HCT116 (cell line): ENCODE measurements around the gene TMEM51. TPM values are rescaled to one million over a fixed set of nuclear protein-coding genes. Genes with fewer than 3 reads are reported as not detected.

Source experiments
- ATAC-seq: fragments of 200-7000 bp; cut with Tn5 transposase; 2 replicates; pipeline ENCODE4 v1.9.1; 2020; ENCODE audit warnings: mild to moderate bottlenecking, moderate library complexity
- BruUV-seq: library from RNA; stranded (reverse); fragments of 400-500 nt; replicated peaks from 2 replicates; lab custom pipeline; 2021; lab: Mats Ljungman, UMichigan
- CTCF ChIA-PET: fragments of 300-600 bp; sonication (Branson Sonifier 250); formaldehyde crosslinking; loops from one replicate; lab custom pipeline; 2021; ENCODE audit warnings: antibody characterized with exemption; lab: Charles Lee
- POLR2A ChIA-PET: fragments of 300-600, 350-600 bp; sonication (Branson Sonifier 250); formaldehyde crosslinking; loops from one replicate; lab custom pipeline; 2021; ENCODE audit warnings: antibody characterized with exemption; lab: Charles Lee
- RAD21 ChIA-PET, 2 experiments: fragments of 300-600 bp; sonication (Branson Sonifier 250); formaldehyde crosslinking; loops; one replicate each; lab custom pipeline; 2023; ENCODE audit warnings: low total read pairs in 2 of 2; ENCODE audit not compliant: uncharacterized antibody in 2 of 2, unreplicated experiment in 2 of 2, low non-redundant PET in 1 of 2; lab: Charles Lee
- DNase-seq: peaks from one replicate; pipeline ENCODE4 v3.0.0-alpha.2; 2010; ENCODE audit warnings: low read depth, low spot score
- H2AFZ ChIP-seq: fragments of 200-600 bp; shearing (Covaris generic), sonication (generic); 2 replicates; pipeline ENCODE4 v1.6.1; 2017; ENCODE audit warnings: low read depth, mixed run types, mixed read lengths, antibody characterized with exemption, low read length; ENCODE audit not compliant: poor library complexity, severe bottlenecking
- H3K27ac ChIP-seq: 2 replicates; pipeline ENCODE4 v1.5.1; 2012; ENCODE audit warnings: low read depth, low read length
- H3K27me3 ChIP-seq: fragments of 200-600 bp; sonication (generic); 2 replicates; pipeline ENCODE4 v1.6.1; 2016; ENCODE audit warnings: mixed run types, low read length, mixed read lengths; ENCODE audit not compliant: insufficient read depth
- H3K36me3 ChIP-seq, 2 experiments: fragments of 200-500 bp in 1 of 2; fragments of 200-600 bp in 1 of 2; sonication (Bioruptor generic) in 1 of 2; sonication (generic) in 1 of 2; 2 replicates each; pipeline versions ENCODE4 v1.5.1 to v1.6.1; 2014 to 2016; ENCODE audit warnings: low read length in 2 of 2, inconsistent platforms in 1 of 2, mixed read lengths in 1 of 2, mixed run types in 1 of 2; ENCODE audit not compliant: insufficient read depth in 2 of 2, control insufficient read depth in 1 of 2
- H3K4me1 ChIP-seq, 2 experiments: fragments of 200-600 bp in 1 of 2; sonication (generic) in 1 of 2; 2 replicates each; pipeline versions ENCODE4 v1.5.1 to v1.6.1; 2012 to 2017; ENCODE audit warnings: low read length in 2 of 2, inconsistent platforms in 1 of 2, mild to moderate bottlenecking in 1 of 2, mixed read lengths in 1 of 2, mixed run types in 1 of 2, moderate library complexity in 1 of 2; ENCODE audit not compliant: insufficient read depth in 2 of 2, control insufficient read depth in 1 of 2
- H3K4me2 ChIP-seq: fragments of 200-600 bp; sonication (generic); 2 replicates; pipeline ENCODE4 v1.6.1; 2017; ENCODE audit warnings: mixed run types, low read length, mixed read lengths
- H3K4me3 ChIP-seq, 2 experiments: fragments of 200-600 bp in 1 of 2; sonication (generic) in 1 of 2; replicated peaks in 1 of 2; 2 replicates each; pipeline ENCODE4 v1.5.1; 2011 to 2016; ENCODE audit warnings: low read length in 2 of 2, control low read depth in 1 of 2, low read depth in 1 of 2, mild to moderate bottlenecking in 1 of 2, mixed read lengths in 1 of 2, mixed run types in 1 of 2
- H3K79me2 ChIP-seq: fragments of 200-600 bp; sonication (generic); 2 replicates; pipeline ENCODE4 v1.6.1; 2017; ENCODE audit warnings: mild to moderate bottlenecking, mixed run types, low read length, moderate library complexity, mixed read lengths; ENCODE audit not compliant: insufficient read depth
- H3K9ac ChIP-seq: fragments of 200-600 bp; sonication (generic); 2 replicates; pipeline ENCODE4 v1.6.1; 2016; ENCODE audit warnings: low read length, mixed read lengths
- H3K9me2 ChIP-seq: fragments of 200-600 bp; sonication (generic), shearing (Covaris generic); 2 replicates; pipeline ENCODE4 v1.6.1; 2017; ENCODE audit warnings: mixed run types, mild to moderate bottlenecking, moderate library complexity; ENCODE audit not compliant: insufficient read depth
- H3K9me3 ChIP-seq, 2 experiments: fragments of 200-500 bp in 1 of 2; fragments of 200-600 bp in 1 of 2; sonication (Bioruptor generic) in 1 of 2; sonication (generic) in 1 of 2; 2 replicates each; pipeline ENCODE4 v1.6.1; 2014 to 2017; ENCODE audit warnings: low read length in 2 of 2, mixed read lengths in 2 of 2, inconsistent platforms in 1 of 2, low read depth in 1 of 2, mild to moderate bottlenecking in 1 of 2, mixed run types in 1 of 2, moderate library complexity in 1 of 2; ENCODE audit not compliant: control insufficient read depth in 1 of 2, insufficient read depth in 1 of 2
- H4K20me1 ChIP-seq: fragments of 200-600 bp; sonication (generic), shearing (Covaris generic); 2 replicates; pipeline ENCODE4 v1.6.1; 2017; ENCODE audit warnings: mixed run types, mild to moderate bottlenecking, moderate library complexity; ENCODE audit not compliant: insufficient read depth
- CBX3 ChIP-seq: IDR thresholded peaks from 2 replicates; pipeline ENCODE4 v1.6.1; 2012; ENCODE audit warnings: low read depth
- CEBPB ChIP-seq: IDR thresholded peaks from 2 replicates; pipeline ENCODE4 v1.6.1; 2012; ENCODE audit warnings: low read depth
- EZH2 ChIP-seq: fragments of 200-600 bp; sonication (generic); IDR thresholded peaks from 2 replicates; pipeline ENCODE4 v1.6.1; 2017; ENCODE audit warnings: antibody characterized with exemption, mixed run types
- EZH2phosphoT487 ChIP-seq: fragments of 200-600 bp; IDR thresholded peaks from 2 replicates; pipeline ENCODE4 v1.6.1; 2018; ENCODE audit warnings: antibody characterized with exemption, borderline replicate concordance
- FOSL1 ChIP-seq: IDR thresholded peaks from 2 replicates; pipeline ENCODE4 v1.6.1; 2012; ENCODE audit warnings: low read depth
- JUND ChIP-seq: IDR thresholded peaks from 2 replicates; pipeline ENCODE4 v1.6.1; 2012
- POLR2A ChIP-seq: IDR thresholded peaks from 2 replicates; pipeline ENCODE4 v1.7.0; 2011; ENCODE audit warnings: borderline replicate concordance; ENCODE audit not compliant: insufficient read depth, insufficient read length; ENCODE audit errors: extremely low read depth
- SIN3A ChIP-seq: IDR thresholded peaks from 2 replicates; pipeline ENCODE4 v1.6.1; 2012; ENCODE audit warnings: low read depth
- SP1 ChIP-seq: IDR thresholded peaks from 2 replicates; pipeline ENCODE4 v1.6.1; 2012; ENCODE audit warnings: low read depth
- SRF ChIP-seq: IDR thresholded peaks from 2 replicates; pipeline ENCODE4 v1.6.1; 2012; ENCODE audit warnings: low read depth
- TCF7L2 ChIP-seq: IDR thresholded peaks from 2 replicates; pipeline ENCODE4 v1.7.0; 2011; ENCODE audit warnings: borderline replicate concordance, inconsistent platforms; ENCODE audit not compliant: insufficient read depth, insufficient read length; ENCODE audit errors: extremely low read depth
- YY1 ChIP-seq: IDR thresholded peaks from 2 replicates; pipeline ENCODE4 v1.6.1; 2011; ENCODE audit warnings: low read length, low read depth, moderate library complexity, mild to moderate bottlenecking; ENCODE audit not compliant: insufficient replicate concordance; ENCODE audit errors: extremely low read depth
- ZFX ChIP-seq: fragments of 450-650 bp; IDR thresholded peaks from 2 replicates; pipeline ENCODE4 v1.6.1; 2017
- ZNF274 ChIP-seq: fragments of 200-500 bp; sonication (Bioruptor generic); IDR thresholded peaks from 2 replicates; pipeline ENCODE4 v1.6.1; 2014; ENCODE audit warnings: mild to moderate bottlenecking, low read depth, low read length, inconsistent platforms
- intact Hi-C: fragments of 100-400 bp; cut with micrococcal nuclease; formaldehyde crosslinking; loops from 2 replicates; pipeline ENCODE4 v1.10.0; 2022
- total RNA-seq: library from RNA; stranded (reverse); gene quantifications from one replicate; pipeline ENCODE4 v1.2.1, GENCODE V29; 2021; ENCODE audit not compliant: unreplicated experiment
- TF ChIP-seq, protein P1 (sequence below): IDR thresholded peaks from 2 replicates; pipeline ENCODE4 v1.6.1; 2012; ENCODE audit warnings: low read depth
- TF ChIP-seq, protein P2 (sequence below), 3 experiments: fragments of 200-600 bp in 1 of 3; sonication (generic) in 1 of 3; IDR thresholded peaks in 2 of 3; conservative IDR thresholded peaks in 1 of 3; 2 replicates each; pipeline ENCODE4 v1.5.1; 2012 to 2017; ENCODE audit warnings: low read depth in 2 of 3, low read length in 2 of 3, antibody characterized with exemption in 1 of 3, borderline replicate concordance in 1 of 3, control low read depth in 1 of 3, mild to moderate bottlenecking in 1 of 3, mixed read lengths in 1 of 3, mixed run types in 1 of 3, moderate library complexity in 1 of 3; ENCODE audit not compliant: insufficient read depth in 1 of 3
- TF ChIP-seq, protein P3 (sequence below): IDR thresholded peaks from 2 replicates; pipeline ENCODE4 v1.6.1; 2011; ENCODE audit warnings: mild to moderate bottlenecking, low read length, moderate library complexity; ENCODE audit not compliant: insufficient replicate concordance; ENCODE audit errors: extremely low read depth
- TF ChIP-seq, protein P4 (sequence below): IDR thresholded peaks from 2 replicates; pipeline ENCODE4 v1.6.1; 2012

The TMEM51 gene
- total RNA-seq, 1 experiment from 2014 or later = 16.6 TPM

DNA sequence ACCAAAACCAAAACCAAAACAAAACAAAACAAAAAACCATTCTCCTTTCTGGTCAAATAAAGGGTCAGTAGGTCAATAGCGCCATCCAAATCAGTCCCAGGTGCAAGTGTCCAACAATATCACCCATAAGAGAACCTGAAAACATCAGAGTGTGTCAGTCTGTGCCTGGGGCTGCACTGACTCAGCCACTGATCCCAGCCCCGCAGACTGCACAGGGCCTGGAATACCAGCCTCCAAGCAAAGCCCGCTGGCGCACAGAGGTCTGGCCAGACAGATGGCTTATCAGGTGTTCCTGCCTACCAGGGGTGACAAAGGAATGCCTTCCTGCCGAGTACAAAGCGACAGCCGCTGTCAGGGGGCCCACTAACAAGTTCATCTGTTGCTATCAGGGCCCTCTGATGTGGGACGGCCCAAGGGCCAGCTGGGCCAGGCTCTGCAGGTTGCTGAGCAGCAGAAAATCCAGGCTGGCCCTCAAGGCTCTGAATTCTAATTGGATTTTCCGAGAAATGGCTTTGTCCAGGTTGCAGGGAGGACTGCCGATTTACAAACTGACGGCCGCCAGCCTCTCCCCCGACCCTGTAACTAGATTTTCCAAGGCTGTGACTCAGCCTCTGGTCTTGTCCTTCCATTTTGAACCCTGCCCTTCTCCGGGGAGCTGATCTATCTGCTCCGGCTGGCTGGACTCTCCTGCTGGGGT is 13.7 kb upstream of the TMEM51 start:
- Histone ChIP-seq H3K9me2 (no peaks in the 10 kb centered on the region), H3K9me3 (no peaks in the 10 kb centered on the region), H3K4me2 (peak overlapping the region; percentile 77), H3K4me1 (peaks cover 30 to 43% of the 10 kb centered on the region in 2 experiments), H3K4me3 (peak overlapping the region in 1 of 2 experiments; percentile 20; a peak in 2 of 4 replicates), H3K9ac (peak overlapping the region; percentile 19; the same call in 1 of the 2 replicates), H3K36me3 (no peaks in the 10 kb centered on the region), H3K27me3 (no peaks in the 10 kb centered on the region), H2AFZ (no peak overlapping the region), H3K27ac (peak overlapping the region; percentile 18; the same call in 1 of the 2 replicates), H3K79me2 (no peaks in the 10 kb centered on the region), H4K20me1 (no peaks in the 10 kb centered on the region)
- no TSS peak for BruUV-seq
- ChIA-PET RAD21 (interaction anchor here in 1 of 2 experiments (0.8 to 1.1 kb wide), 2 partner anchors 11 to 61 kb away, joined by 3 to 4 read pairs; no protein-coding TSS in a partner anchor), CTCF (interaction anchor here (0.6 to 1.9 kb wide), 2 partner anchors 11 to 61 kb away, joined by 4 to 6 read pairs; no protein-coding TSS in a partner anchor), POLR2A (interaction anchor here (0.7 to 1.2 kb wide), 2 partner anchors 11 to 144 kb away, joined by 3 read pairs; no protein-coding TSS in a partner anchor)
- DNase-seq = peak; percentile 56
- ATAC-seq = peak; percentile 95
- intact Hi-C loops = no loop called here
- no peak for TF ChIP-seq YY1
- TF ChIP-seq EZH2 = no peak
- TF ChIP-seq, protein P1, sequence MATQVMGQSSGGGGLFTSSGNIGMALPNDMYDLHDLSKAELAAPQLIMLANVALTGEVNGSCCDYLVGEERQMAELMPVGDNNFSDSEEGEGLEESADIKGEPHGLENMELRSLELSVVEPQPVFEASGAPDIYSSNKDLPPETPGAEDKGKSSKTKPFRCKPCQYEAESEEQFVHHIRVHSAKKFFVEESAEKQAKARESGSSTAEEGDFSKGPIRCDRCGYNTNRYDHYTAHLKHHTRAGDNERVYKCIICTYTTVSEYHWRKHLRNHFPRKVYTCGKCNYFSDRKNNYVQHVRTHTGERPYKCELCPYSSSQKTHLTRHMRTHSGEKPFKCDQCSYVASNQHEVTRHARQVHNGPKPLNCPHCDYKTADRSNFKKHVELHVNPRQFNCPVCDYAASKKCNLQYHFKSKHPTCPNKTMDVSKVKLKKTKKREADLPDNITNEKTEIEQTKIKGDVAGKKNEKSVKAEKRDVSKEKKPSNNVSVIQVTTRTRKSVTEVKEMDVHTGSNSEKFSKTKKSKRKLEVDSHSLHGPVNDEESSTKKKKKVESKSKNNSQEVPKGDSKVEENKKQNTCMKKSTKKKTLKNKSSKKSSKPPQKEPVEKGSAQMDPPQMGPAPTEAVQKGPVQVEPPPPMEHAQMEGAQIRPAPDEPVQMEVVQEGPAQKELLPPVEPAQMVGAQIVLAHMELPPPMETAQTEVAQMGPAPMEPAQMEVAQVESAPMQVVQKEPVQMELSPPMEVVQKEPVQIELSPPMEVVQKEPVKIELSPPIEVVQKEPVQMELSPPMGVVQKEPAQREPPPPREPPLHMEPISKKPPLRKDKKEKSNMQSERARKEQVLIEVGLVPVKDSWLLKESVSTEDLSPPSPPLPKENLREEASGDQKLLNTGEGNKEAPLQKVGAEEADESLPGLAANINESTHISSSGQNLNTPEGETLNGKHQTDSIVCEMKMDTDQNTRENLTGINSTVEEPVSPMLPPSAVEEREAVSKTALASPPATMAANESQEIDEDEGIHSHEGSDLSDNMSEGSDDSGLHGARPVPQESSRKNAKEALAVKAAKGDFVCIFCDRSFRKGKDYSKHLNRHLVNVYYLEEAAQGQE = no peak
- TF ChIP-seq CBX3 = 0 out of 2 replicates have a peak, but pooled peaks have one; percentile 44
- TF ChIP-seq SRF = no peak
- TF ChIP-seq, protein P2, sequence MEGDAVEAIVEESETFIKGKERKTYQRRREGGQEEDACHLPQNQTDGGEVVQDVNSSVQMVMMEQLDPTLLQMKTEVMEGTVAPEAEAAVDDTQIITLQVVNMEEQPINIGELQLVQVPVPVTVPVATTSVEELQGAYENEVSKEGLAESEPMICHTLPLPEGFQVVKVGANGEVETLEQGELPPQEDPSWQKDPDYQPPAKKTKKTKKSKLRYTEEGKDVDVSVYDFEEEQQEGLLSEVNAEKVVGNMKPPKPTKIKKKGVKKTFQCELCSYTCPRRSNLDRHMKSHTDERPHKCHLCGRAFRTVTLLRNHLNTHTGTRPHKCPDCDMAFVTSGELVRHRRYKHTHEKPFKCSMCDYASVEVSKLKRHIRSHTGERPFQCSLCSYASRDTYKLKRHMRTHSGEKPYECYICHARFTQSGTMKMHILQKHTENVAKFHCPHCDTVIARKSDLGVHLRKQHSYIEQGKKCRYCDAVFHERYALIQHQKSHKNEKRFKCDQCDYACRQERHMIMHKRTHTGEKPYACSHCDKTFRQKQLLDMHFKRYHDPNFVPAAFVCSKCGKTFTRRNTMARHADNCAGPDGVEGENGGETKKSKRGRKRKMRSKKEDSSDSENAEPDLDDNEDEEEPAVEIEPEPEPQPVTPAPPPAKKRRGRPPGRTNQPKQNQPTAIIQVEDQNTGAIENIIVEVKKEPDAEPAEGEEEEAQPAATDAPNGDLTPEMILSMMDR (IDR thresholded peaks at IDR 0.05 in 2 of 3, conservative IDR thresholded peaks at IDR 0.05 in 1 of 3; ENCODE audit: borderline replicate concordance in 1 of 3, insufficient read depth in 1 of 3, low read depth in 2 of 3, low read length in 2 of 3) = no peak
- TF ChIP-seq, protein P3, sequence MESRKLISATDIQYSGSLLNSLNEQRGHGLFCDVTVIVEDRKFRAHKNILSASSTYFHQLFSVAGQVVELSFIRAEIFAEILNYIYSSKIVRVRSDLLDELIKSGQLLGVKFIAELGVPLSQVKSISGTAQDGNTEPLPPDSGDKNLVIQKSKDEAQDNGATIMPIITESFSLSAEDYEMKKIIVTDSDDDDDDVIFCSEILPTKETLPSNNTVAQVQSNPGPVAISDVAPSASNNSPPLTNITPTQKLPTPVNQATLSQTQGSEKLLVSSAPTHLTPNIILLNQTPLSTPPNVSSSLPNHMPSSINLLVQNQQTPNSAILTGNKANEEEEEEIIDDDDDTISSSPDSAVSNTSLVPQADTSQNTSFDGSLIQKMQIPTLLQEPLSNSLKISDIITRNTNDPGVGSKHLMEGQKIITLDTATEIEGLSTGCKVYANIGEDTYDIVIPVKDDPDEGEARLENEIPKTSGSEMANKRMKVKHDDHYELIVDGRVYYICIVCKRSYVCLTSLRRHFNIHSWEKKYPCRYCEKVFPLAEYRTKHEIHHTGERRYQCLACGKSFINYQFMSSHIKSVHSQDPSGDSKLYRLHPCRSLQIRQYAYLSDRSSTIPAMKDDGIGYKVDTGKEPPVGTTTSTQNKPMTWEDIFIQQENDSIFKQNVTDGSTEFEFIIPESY = no peak
- no peak for TF ChIP-seq CEBPB
- no peak for TF ChIP-seq EZH2phosphoT487
- no peak for TF ChIP-seq ZNF274
- no peak for TF ChIP-seq POLR2A
- peak; percentile 88 for TF ChIP-seq SIN3A
- TF ChIP-seq JUND = peak; percentile 50
- peak; percentile 41; the same call in 1 of the 2 replicates for TF ChIP-seq FOSL1
- peak; percentile 86 for TF ChIP-seq TCF7L2
- TF ChIP-seq SP1 = peak; percentile 64
- TF ChIP-seq, protein P4, sequence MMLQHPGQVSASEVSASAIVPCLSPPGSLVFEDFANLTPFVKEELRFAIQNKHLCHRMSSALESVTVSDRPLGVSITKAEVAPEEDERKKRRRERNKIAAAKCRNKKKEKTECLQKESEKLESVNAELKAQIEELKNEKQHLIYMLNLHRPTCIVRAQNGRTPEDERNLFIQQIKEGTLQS = no peak
- TF ChIP-seq ZFX = no peak
